Transverse colon (tissue), 4 donors: Measurements from ENCODE around the gene MRPL28. TPM values are rescaled to one million over a fixed set of nuclear protein-coding genes. Genes with fewer than 3 reads are reported as not detected.
"Not testable (repeated sequence)": the region's sequence is repeated elsewhere in the genome, so short reads cannot be mapped to it uniquely, and the experiment has no call there.

Source experiments
- DNase-seq: peaks from one replicate; pipeline ENCODE4 v3.0.0-alpha.2; 2019
- H3K27ac ChIP-seq, 4 donors: fragments of 200-600 bp; sonication (generic); 2 replicates each; pipeline ENCODE4 v1.5.1; 2016 to 2018; ENCODE audit warnings: inconsistent platforms in 4 of 4
- H3K27me3 ChIP-seq: fragments of 200-600 bp; sonication (generic); 2 replicates; pipeline ENCODE4 v1.5.1; 2017; ENCODE audit warnings: inconsistent platforms
- H3K36me3 ChIP-seq, 4 donors: fragments of 200-600 bp; sonication (generic); 2 replicates each; pipeline ENCODE4 v1.5.1; 2017 to 2019; ENCODE audit warnings: inconsistent platforms in 4 of 4
- H3K4me1 ChIP-seq, 4 donors: fragments of 200-600 bp; sonication (generic); 2 replicates each; pipeline ENCODE4 v1.5.1; 2017 to 2020; ENCODE audit warnings: inconsistent platforms in 4 of 4
- H3K4me3 ChIP-seq, 4 donors: fragments of 200-600 bp; sonication (generic); 1 replicate in 1 of 4; 2 replicates in 3 of 4; pipeline versions ENCODE4 v1.5.1 to v1.6.1; 2017 to 2019; ENCODE audit warnings: inconsistent platforms in 4 of 4
- H3K9me3 ChIP-seq, 2 donors: fragments of 200-600 bp; sonication (generic); 2 replicates each; pipeline ENCODE4 v1.5.1; 2017 to 2019; ENCODE audit warnings: inconsistent platforms in 2 of 2
- CTCF ChIP-seq, 5 experiments: fragments of 200-600 bp in 3 of 5; fragments of 450-650 bp in 2 of 5; sonication (generic) in 3 of 5; IDR thresholded peaks; 1 replicate in 2 of 5; 2 replicates in 3 of 5; pipeline ENCODE4 v1.5.1; 2016 to 2017; ENCODE audit warnings: antibody characterized with exemption in 5 of 5, inconsistent platforms in 3 of 5, mild to moderate bottlenecking in 2 of 5, moderate library complexity in 1 of 5
- EP300 ChIP-seq: sonication (generic); formaldehyde crosslinking; IDR thresholded peaks from one replicate; pipeline ENCODE4 v1.6.1; 2017; ENCODE audit warnings: antibody characterized with exemption, low read depth
- POLR2A ChIP-seq: fragments of 450-650 bp; IDR thresholded peaks from one replicate; pipeline ENCODE4 v1.6.1; 2016; ENCODE audit warnings: antibody characterized with exemption, mild to moderate bottlenecking, moderate library complexity
- POLR2AphosphoS5 ChIP-seq, 3 donors: sonication (generic); formaldehyde crosslinking; IDR thresholded peaks; one replicate each; pipeline ENCODE4 v1.6.1; 2016; ENCODE audit warnings: antibody characterized with exemption in 3 of 3
- WGBS, 2 donors: methylation state at CpG; one replicate each; pipeline ENCODE4 v1.1.5; 2018; ENCODE audit warnings: low coverage in 1 of 2; 5-methylcytosine and 5-hydroxymethylcytosine counted together
- in situ Hi-C, 4 donors: fragments of 200-750 bp; cut with MboI; loops; one replicate each; pipeline versions ENCODE4 v1.15.0 to v1.15.1; 2017; ENCODE audit warnings: low sequenced_read_pairs in 3 of 4, low pct_ligation_motif_present in 1 of 4, low pct_unique_long_range_greater_than_20kb in 1 of 4
- intact Hi-C: fragments of 100-400 bp; cut with DNase I; formaldehyde crosslinking; loops from one replicate; pipeline ENCODE4 v1.15.1; 2023; ENCODE audit warnings: low total_unique reads
- total RNA-seq, 4 donors: library from RNA; depleted of rRNA; stranded (reverse); fragments of >200 nt; gene quantifications; one replicate each; pipeline ENCODE4 v1.1.0, GENCODE V29; 2016

The MRPL28 gene
- total RNA-seq, 4 donors from 2014 or later: 24.7 to 81.2 (median 53.0) TPM

GRCh38 chr16:345772-346171 is 24.6 kb downstream of the MRPL28 start:
- H3K4me1 ChIP-seq: peaks cover 0 to 11% (median 9%) of the 10 kb centered on the region in 4 donors
- in situ Hi-C loops: no loop called here
- no peaks in the 10 kb centered on the region for H3K27me3 ChIP-seq
- TF ChIP-seq EP300: no peak
- no peak for TF ChIP-seq POLR2A
- TF ChIP-seq CTCF (IDR thresholded peaks at IDR 0.05): no peak
- no peak for TF ChIP-seq POLR2AphosphoS5 (IDR thresholded peaks at IDR 0.05)
- H3K36me3 ChIP-seq: peaks cover 0 to 6% (median 0%) of the 10 kb centered on the region in 4 donors
- no peak for DNase-seq
- 62 to 83% methylated on average over 2 to 11 of the region's 11 CpGs for WGBS, 2 donors
- no peak overlapping the region for H3K27ac ChIP-seq
- no peaks in the 10 kb centered on the region for H3K9me3 ChIP-seq
- intact Hi-C loops: no loop called here
- H3K4me3 ChIP-seq: no peak overlapping the region

- TF ChIP-seq POLR2A (no peak), POLR2AphosphoS5 (IDR thresholded peaks at IDR 0.05) (no peak), EP300 (no peak), CTCF (IDR thresholded peaks at IDR 0.05) (no peak)
- H3K36me3 ChIP-seq: peaks cover 0 to 6% (median 0%) of the 10 kb centered on the region in 4 donors
- peaks cover 0 to 11% (median 9%) of the 10 kb centered on the region in 4 donors for H3K4me1 ChIP-seq
- 85% methylated on average over 18 of the region's 18 CpGs; no CpG with 5 or more reads in 1 of the 2 donors for WGBS, 2 donors
- no peak overlapping the region for H3K4me3 ChIP-seq
- in situ Hi-C loops: no loop called here
- H3K9me3 ChIP-seq: no peaks in the 10 kb centered on the region
- intact Hi-C loops: no loop called here
- H3K27me3 ChIP-seq: no peaks in the 10 kb centered on the region
- no peak overlapping the region for H3K27ac ChIP-seq
- no peak for DNase-seq
These were observed 27.7 kb downstream of the MRPL28 start for GRCh38 chr16:342455-343213.

GRCh38 chr16:341974-342336 is 28.4 kb downstream of the MRPL28 start:
- H3K36me3 ChIP-seq, DNase-seq, intact Hi-C loops, in situ Hi-C loops, H3K9me3 ChIP-seq, H3K27ac ChIP-seq, H3K27me3 ChIP-seq, H3K4me3 ChIP-seq: not testable (repeated sequence)
- H3K4me1 ChIP-seq: peaks cover 0 to 12% (median 11%) of the 10 kb centered on the region in 4 donors
- WGBS, 2 donors: 93% methylated on average over 12 of the region's 13 CpGs; no CpG with 5 or more reads in 1 of the 2 donors

GRCh38 chr16:341095-341973 is 29.0 kb downstream of the MRPL28 start:
- H3K27ac ChIP-seq, DNase-seq, H3K36me3 ChIP-seq, in situ Hi-C loops, H3K27me3 ChIP-seq, intact Hi-C loops, H3K9me3 ChIP-seq, H3K4me3 ChIP-seq: not testable (repeated sequence)
- 96% methylated on average over 24 of the region's 47 CpGs; no CpG with 5 or more reads in 1 of the 2 donors for WGBS, 2 donors
- H3K4me1 ChIP-seq: peaks cover 0 to 12% (median 11%) of the 10 kb centered on the region in 4 donors

GRCh38 chr16:340370-341091 is 29.8 kb downstream of the MRPL28 start:
- DNase-seq: no peak
- Histone ChIP-seq H3K27ac (no peak overlapping the region), H3K4me3 (no peak overlapping the region), H3K27me3 (no peaks in the 10 kb centered on the region), H3K4me1 (peaks cover 0 to 18% (median 11%) of the 10 kb centered on the region in 4 donors), H3K9me3 (no peaks in the 10 kb centered on the region), H3K36me3 (peaks cover 0 to 6% (median 0%) of the 10 kb centered on the region in 4 donors)
- whole genome bisulfite sequencing, 2 donors: 91% methylated on average over 23 of the region's 23 CpGs; no CpG with 5 or more reads in 1 of the 2 donors
- TF ChIP-seq POLR2AphosphoS5 (IDR thresholded peaks at IDR 0.05) (no peak), CTCF (IDR thresholded peaks at IDR 0.05) (no peak), POLR2A (no peak), EP300 (no peak)
- intact Hi-C loops: no loop called here
- in situ Hi-C loops: no loop called here
